Measurements from ENCODE around the gene FES.
A peak's percentile ranks its signal among the peaks of the same experiment; 100 is the strongest.
"Not testable (repeated sequence)": the region's sequence is repeated elsewhere in the genome, so short reads cannot be mapped to it uniquely, and the experiment has no call there.

The FES gene

GRCh38 chr15:90893175-90894090 lies 9.1 kb downstream of the FES start:
- no peak for DNase-seq

GRCh38 chr15:90895571-90896117 lies 11.3 kb downstream of the FES start:
- DNase-seq, result peak; percentile 22

GRCh38 chr15:90897131-90897655 lies 12.9 kb downstream of the FES start:
- DNase-seq, result not testable (repeated sequence)

- no peak for DNase-seq
Observed at GRCh38 chr15:90901175-90902039, 17.1 kb downstream of the FES start.

GRCh38 chr15:90902040-90902839 lies 17.9 kb downstream of the FES start:
- DNase-seq, result peak; percentile 70

GRCh38 chr15:90902840-90903732 lies 18.8 kb downstream of the FES start, which contains the start of gene MAN2A2:
Gene MAN2A2 (plus strand): TSS chr15:90903302. CDS start chr15:90904208, 906 bp downstream.
- peak; percentile 14 for DNase-seq

GRCh38 chr15:90903733-90904536 lies 19.6 kb downstream of the FES start:
- no peak for DNase-seq

- no peak for DNase-seq
Observed at GRCh38 chr15:90904746-90905145, 20.4 kb downstream of the FES start.

GRCh38 chr15:90905306-90906180 lies 21.2 kb downstream of the FES start:
- no peak for DNase-seq

GRCh38 chr15:90906181-90906849 lies 22.0 kb downstream of the FES start:
- no peak for DNase-seq

- DNase-seq, result no peak
Observed at GRCh38 chr15:90907051-90907660, 22.9 kb downstream of the FES start.

- no peak for DNase-seq
Observed at GRCh38 chr15:90907838-90908507, 23.7 kb downstream of the FES start.

GRCh38 chr15:90909449-90909848 lies 25.1 kb downstream of the FES start:
- DNase-seq, result not testable (repeated sequence)

- DNase-seq, result no peak
Observed at GRCh38 chr15:90909976-90910375, 25.7 kb downstream of the FES start.

GRCh38 chr15:90910441-90911301 lies 26.4 kb downstream of the FES start:
- DNase-seq, result no peak

- DNase-seq, result no peak
Observed at GRCh38 chr15:90911302-90911623, 27.0 kb downstream of the FES start.
